Stimulated activated CD8-positive, alpha-beta memory T cell treated with anti-CD3 and anti-CD28 coated beads, Interleukin-4, amount 100 ng/mL, for 48 hours (primary cell): Measurements from ENCODE around the gene OXSR1.
"Not testable (repeated sequence)": the region's sequence is repeated elsewhere in the genome, so short reads cannot be mapped to it uniquely, and the experiment has no call there.

Experiments
- DNase-seq: peaks from one replicate; pipeline ENCODE4 v3.0.0-alpha.2; 2020

The OXSR1 gene

DNA sequence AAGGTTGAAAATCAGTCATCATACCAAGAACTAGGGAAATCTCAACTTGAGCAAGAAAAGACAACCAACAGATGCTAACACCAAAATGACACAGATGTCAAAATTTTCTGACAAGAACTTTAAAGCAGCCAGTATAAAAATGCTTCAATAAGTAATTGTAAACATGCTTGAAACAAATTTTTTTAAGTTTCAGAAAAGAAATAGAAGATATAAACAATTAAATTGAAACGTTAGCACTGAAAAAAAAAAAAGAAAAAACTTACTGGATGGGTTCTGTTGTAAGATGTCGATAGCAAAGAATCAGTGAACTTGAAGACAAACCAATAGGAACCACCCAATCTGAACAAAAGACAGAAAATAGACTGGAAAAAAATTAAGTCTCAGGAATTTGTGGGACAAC lies 18.8 kb upstream of the OXSR1 start:
- no peak for DNase-seq

DNA sequence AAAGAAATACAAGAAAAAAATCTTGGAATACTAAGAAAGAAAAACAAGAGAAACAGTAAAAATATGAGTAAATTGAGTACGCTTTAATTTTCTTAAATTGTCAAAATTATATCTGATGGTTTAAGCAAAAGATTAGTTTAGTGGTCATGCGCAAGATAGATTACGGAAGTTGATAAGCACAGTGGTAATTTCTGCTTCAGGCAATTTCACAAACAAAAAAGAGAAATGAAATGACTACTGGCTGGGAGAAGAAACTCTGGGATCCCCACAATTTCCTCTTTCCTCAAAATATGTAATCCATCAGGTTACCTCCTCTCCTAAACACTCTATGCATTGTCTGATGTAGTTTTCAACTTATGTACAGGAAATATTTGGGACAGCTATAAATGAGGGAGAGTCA lies 17.9 kb upstream of the OXSR1 start:
- DNase-seq, result no peak

DNA sequence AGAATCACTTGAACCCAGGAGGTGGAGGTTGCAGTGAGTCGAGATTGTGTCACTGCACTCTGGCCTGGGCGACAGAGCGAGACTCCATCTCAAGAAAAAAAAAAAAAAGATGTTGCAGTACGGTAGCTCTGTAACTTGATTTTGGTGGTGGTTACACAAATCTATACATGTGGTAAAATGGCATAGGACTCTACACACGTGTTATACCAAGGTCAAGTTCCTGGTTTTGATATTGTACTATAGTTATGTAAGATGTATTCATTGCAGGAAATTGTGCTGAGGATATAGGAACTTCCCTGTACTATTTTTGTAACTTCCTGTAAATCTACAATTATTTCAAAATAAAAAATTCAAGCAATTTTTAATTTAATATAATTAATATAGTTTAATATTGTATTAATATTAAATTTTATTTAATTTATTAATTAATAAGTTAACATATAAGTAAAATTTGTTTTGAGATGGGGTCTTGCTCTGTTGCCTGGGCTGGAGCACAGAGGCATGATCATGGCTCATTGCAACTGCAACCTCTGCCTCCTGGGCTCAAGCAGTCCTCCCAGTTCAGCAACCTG lies 16.9 kb upstream of the OXSR1 start:
- DNase-seq, result peak; percentile 16

DNA sequence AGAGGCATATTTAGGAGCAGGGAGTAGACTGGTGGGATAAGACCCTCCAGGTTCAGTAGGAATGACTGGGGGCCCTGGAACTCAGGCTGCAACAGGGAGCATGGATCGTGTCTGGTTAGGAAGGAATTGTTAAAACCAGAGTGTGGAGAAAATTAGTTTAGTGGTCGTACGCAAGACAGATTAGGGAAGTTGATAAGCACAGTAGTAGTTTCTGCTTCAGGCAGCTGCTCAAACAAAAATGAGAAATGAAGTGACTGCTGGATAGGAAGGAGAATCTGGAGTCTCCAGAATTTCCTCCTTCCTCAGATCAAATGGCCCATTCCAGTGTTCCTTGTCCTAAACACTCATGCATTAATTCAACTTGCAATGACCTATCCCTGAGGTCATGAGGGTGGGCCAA lies 15.6 kb upstream of the OXSR1 start:
- DNase-seq, result peak; percentile 10

DNA sequence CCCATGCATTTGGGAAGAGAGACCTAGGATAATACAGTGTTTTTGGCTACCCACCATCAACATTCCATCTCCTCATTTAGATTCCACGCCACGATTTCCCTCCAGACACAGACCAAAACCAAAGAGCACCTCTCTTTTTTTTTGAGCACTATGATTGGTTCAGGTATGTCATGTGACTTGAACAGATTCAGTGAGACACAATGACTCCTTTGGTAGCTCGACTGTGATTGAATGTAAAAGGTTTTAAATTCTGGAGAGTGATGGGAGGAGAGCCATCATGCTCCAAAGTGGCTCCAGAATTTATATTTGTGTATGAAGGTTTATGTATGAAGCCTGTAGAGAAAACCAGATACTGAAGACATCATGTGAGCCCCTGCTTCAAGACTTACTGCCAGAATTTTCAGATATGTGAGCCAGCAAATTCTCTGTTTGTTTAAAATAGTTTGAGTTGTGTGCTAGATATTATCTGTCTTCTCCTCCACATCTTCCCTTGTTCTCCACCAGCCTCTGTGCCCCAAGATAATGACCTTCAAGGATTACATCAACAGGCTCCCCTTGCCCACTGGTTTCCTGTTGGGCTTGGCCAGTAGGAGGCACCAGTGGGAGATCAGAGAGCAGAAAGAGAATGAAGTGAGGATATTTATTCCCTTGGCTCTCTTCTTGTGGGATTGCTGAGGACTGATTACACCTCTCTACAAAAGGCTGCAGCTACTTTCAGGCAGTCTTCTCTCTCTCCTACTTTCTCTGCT lies 14.4 kb upstream of the OXSR1 start:
- peak; percentile 28 for DNase-seq

DNA sequence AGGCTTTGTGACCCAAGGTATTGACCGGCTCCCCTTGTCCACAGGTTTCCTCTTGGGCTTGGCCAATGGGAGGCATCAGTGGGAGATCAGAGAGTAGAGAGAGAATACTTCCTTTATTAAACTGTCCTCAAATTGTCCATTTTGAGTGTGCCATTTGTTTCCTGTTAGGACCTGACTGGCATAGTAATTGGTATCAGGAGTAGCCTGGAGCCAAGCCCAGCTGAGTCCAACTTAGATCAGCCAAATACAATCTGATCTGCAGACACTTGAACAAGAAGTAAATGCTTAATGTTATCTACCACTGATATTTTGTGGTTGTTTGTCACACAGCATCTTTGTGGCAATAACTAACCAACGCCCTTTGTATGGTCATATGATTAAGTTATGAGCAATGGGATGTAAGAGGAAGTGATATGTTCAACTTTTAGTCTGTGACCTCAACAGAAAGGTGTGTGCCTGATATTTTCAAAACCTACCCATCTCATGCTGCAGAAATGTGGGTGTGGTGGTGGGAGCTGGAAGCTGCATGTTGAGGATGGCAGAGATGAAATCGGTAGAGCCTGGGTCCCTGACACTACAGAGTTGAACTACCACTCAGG lies 13.6 kb upstream of the OXSR1 start:
- peak; percentile 21 for DNase-seq

DNA sequence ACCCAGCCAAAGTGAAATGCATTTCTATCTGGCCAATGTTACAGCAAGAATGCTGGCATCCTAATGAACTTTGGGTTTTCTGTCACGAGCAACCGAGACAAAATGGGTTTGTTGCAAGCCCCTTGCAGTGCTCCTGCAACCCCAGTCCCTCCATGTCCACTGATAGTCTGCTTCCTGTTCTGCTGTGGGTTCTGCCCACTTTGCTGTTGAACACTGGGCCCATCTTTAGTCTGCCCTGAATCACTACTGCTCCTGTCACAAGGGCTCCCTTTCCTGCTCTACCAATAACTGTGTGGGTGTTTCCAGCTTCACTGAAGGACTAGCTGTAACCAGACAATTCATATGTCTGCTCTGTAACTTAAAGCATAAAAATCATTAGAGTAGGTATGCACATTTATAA lies 12.7 kb upstream of the OXSR1 start:
- DNase-seq, result peak; percentile 23

DNA sequence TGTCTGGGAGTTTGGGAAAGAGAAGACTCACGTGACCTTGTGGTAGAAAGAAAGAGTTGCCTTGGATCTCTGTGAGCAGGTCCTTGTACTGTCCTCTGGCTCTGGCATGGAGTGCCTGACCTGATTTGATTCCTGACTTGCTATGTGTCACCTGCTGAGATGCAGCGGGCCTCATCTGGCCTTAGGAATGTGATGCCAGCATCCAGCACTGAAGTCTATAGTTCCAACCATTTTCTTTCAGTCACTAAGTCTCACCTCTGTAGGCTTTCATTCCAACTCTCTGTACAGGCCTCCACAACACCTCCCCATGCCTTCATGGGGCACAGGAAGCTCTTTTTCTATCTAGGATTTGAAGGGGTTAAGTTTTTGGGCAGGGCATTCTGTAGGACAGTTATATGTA lies 12.1 kb upstream of the OXSR1 start:
- peak; percentile 7 for DNase-seq

DNA sequence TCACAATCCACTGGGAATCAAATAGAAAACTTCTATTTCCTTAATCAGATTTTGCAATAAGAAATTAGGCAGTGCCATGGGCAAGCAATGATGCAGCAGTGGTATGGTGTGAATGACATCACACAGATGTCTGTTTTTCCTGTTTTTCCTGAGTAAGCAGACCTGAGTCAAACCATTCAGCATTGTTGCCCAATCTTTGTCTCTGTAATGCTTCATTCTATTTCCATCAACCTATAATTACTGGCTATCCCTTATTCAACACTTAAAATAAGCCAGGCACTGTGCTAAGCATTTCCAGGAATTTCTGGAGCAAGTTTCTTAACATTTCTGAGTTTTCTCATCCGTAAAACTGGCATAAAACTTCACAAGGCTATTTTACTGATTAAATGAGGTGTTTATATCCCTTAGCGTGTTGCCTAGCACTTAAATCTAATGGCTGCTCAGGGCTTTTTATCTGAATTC lies 11.3 kb upstream of the OXSR1 start:
- DNase-seq, result peak; percentile 6

DNA sequence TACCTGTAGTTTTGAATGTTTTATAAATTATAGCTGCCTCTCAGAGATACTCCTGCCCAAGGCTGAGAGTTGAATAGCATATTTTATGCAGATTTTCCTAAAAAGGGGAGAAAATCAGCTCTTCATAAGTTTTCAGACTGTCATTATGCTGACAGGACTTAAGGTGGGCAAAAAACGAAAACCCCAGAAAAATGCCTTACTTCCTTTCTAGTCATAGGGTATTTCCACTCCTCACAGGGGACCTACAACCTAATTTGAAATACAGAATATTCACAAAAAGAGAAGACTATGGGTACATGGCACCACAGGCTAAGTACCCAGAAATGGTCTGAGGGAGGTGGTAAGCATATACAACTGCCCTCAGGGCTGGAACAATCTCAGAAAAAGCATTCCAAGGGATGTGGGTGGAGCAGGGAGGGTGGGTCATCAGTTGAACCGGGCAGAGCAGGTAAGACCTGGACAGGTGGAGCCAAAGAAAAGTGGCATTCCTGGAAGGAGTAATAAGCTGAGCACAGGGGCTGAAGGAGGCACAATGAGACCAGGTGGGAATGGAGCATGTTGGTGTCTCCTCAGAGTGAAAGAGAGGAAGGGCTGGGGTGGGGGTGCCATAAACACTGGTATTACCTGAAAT lies 10.6 kb upstream of the OXSR1 start:
- DNase-seq, result peak; percentile 13

DNA sequence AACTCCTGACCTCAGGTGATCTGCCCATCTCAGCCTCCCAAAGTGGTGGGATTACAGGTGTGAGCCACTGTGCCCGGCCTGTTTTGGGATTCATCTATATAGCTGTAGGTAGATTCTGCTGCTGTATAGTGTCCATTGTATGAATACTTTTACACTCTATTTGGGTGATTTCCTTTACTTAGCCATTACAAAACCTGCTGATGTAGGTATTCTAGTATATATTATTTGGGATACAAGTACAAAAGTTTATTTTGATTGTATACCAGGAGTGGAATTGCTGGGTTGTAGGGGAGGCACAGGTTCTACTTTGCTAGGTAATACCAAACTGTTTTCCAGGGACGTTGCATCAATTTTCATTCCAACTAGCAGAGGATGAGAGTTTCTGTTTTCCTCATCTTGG lies 9.5 kb upstream of the OXSR1 start:
- no peak for DNase-seq

DNA sequence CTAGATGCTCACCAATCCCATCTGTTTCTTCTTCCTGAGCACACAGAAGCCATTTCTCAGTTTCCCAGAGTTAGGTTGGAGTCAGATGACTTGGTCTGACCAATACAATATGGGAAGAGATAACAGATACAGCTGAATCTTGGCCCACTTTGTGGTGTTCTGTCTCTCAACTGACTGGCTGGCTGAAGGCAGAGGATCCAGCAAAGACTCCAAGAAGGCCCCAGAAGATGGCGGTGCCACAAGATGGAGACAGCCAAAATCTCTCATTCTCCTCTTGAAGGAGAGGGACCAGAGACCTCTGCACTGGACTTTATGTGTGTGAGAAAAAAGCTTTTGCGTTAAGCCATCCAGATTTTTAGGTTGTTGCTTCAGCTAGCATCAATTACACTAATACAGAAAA lies 8.2 kb upstream of the OXSR1 start:
- DNase-seq, result peak; percentile 18

DNA sequence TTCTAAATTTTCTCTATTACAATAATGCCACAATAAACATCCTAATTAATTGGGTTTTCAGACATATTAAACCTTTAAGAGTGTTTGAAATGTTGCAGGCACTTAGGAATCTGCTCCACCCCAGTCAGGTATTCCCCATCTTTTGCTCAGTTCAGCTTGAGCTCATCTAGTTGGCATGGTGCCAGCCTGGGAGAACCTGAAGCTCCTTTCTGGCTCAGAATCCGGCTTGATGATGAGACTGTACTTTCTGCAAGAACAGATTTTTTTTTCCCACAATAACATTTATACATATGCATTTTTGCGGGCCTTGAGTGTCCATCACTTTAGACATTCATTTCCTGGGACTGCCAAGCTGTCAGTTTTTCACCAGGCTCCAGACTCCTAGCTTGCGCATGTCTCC lies 7.7 kb upstream of the OXSR1 start:
- DNase-seq, result no peak

DNA sequence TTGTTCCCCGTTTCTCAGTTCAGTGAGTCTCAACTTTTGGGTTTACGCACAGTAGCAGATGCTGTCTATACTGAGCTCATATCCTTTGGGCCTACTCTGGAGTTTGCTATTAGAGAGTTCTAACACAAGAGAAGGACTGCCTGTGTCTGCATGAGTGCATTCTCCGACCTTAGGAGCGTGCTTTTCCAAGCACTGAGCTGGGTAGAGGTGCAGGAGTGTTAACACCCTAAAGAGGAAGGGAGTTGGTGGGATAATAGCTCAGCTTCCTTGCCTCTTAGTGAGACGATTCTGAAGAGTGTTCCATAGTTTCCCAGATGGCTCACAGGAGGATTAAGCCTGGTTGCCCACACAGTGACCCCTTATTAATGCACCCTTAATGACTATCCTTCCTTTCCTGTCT lies 6.9 kb upstream of the OXSR1 start:
- no peak for DNase-seq

DNA sequence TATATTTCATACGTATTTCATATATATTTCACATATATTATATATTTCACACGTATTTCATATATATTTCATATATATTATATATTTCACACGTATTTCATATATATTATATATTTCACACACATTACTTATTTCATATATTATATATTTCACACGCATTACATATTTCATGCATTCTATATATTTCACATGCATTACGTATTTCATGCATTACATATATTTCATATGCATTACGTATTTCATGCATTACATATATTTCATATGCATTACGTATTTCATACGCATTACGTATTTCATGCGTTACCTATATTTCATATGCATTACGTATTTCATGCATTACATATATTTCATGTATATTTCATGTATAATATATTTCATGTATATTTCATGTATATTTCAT lies 4.6 kb upstream of the OXSR1 start:
- DNase-seq, result not testable (repeated sequence)

DNA sequence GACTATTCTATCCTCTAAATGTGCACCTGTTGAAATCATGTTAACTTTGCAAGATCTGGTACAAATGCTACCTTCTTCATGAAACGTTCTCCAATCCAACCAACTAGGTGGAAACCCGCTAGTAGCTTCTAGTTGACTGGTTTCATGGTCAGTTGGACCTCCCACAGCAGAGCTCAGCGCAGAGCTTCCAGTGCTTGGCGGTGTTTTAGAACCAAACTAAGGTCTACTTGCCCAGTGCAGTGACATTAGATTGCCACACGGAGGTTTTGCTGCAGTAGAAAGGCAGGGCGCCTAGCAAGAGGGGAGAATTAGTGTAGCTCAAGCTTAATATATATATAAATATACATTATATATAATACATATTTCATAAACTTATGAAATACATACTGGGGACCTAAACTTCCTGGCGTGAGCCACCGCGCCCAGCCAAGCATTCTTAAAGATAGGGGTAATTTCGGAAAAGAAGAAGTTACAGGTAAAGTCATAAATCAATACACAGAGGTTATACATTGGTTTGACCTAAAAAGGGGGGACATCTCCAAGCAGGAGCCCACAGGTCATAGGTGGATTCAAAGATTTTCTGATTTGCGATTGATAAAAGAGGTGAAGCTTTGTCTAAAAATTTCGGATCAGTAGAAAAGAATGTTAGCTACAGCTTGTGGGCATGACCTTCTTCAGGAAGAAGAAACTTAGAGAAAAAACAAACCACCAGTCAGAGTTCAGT lies 2.1 kb upstream of the OXSR1 start:
- no peak for DNase-seq

DNA sequence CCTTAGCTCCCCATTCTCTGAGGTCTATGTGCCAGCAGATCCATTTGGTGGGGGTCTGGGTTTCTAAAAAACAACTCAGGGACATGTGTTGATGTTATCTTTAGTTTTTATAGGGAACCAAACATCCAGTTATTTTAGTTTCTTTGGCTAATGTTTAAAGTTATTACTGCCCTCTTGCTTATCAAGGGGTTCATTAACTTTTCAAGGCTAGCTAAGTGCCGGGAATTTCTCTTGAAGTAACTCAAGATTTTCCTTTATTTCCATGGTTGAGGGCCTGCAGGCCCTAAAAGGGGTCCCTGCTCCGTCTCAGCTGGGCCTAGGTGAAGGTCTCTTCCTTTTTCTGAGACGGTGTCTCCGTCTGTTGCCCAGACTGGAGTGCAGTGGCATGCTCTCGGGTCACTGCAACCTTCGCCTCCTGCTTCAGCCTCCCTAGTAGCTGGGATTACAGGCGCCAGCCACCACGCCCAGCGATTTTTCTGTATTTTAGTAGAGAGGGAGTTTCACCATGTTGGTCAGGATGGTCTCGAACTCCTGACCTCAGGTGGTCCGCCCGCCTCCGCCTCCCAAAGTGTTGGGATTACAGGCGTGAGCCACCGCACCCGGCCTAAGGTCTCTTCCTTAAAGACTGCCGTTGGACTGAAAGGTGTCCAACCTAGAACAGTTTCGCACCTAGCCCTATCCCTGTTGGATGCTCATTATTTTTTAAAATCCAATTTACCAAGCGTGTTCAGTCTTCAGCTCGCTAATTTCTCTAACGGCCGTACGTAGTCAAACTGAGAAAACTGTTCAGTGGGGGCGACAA lies 1.3 kb upstream of the OXSR1 start:
- DNase-seq, result no peak

DNA sequence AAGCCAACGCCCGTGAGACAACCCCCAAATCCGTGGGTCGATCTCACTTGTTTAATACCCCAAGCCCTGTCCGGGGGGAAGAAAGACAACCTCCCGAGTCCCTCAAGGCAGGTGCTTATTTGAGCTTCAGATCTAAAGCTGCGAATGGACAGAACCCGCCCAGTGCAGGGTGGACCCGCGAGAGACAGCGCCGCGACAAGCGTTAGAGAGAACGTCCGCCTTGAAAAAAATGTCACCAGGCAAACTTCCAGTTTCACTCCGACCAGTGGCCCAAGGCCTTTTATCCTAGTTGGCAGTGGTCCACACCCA lies 740 bp upstream of the OXSR1 start:
- no peak for DNase-seq

DNA sequence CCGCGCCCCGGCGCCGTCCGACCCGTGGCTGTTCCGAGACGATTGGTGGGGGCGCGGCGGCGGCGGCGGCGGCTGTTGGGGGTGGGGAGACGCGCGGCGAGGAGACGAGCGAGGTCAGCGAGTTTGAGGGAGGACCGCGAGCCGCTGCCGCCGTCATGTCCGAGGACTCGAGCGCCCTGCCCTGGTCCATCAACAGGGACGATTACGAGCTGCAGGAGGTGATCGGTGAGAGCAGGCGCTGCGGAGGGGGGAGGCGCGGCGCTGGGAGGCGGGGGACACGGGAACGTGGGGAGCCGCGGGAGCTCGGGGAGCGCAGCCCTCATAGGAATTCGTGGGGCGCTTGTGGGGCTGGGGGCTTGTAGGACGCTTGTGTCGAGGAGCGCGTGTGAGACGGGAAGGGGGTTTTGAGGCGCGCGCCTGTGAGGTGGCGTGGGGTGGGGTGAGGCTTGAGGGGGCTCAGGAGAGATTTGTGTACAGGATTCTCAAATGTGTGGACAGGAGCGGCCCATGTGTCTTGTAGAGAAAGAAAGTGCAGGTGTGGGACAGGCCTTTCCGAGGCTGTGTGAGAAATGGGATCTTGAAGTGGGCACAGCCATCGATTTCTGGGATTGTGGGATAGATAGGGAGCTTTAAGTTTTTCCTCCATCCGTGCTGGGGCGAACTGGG lies 518 bp downstream of the OXSR1 start:
- no peak for DNase-seq

DNA sequence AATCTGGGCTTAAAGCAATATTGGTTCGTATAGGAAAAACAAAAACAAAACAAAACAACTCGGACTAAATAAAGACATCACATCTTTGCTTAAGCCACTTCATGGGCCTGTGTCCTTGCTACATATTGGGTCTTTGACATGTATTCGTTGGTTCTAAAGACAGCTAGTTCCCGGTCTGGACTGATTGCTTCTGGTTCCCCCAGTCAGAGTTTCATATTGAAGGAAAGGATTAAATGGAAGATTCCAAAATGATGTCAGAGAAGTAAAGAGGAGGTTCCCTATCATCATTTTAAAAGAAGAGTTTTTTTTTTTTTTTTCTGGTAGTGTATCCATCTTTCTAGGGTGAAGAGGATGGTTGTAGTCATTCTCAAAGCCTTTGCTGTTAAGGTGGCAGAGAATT lies 2.3 kb downstream of the OXSR1 start:
- DNase-seq, result no peak

DNA sequence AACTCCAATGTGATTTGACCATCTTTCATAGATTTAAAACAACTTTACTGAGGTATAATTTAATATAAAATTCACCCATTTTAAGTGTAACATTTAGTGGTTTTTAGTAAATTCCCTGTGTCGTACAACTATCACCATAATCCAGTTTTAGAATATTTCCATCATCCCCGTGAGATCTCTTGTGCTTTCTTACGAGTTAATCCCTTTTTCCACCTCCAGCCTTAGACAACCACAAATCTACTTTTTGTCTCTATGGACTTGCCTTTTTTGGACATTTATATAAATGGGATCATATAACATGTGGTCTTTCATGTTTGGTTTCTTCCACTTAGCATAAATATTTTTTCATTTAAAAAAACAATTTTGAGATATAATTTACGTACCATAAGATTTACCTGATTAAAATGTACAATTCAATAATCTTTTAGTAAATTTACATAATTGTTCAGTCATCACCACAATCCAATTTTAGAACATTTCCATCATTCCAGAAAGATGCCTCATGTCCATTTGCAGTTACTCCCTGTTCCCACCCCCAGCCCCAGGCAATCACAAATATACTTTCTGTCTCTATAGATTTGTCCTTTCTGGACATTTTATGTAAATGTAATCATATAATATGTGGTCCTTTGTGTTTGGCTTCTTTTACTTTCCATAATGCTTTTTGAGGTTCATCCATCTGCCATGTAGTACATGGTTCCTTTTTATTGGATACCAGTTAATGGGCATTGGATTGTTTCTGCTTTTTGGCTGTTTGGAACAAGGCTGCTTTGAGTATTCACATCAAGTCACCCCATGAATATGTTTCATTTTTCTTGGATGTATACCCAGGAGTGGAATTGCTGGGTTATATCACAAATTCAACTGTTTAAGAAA lies 3.1 kb downstream of the OXSR1 start:
- DNase-seq, result no peak
